ENCODE results near the gene NPSR1.

Gene NPSR1

GRCh38 chr7:34723338-34723737, 65.3 kb downstream of the NPSR1 start:
- DNase-seq (ENCODE audit: low read depth): no peak

GRCh38 chr7:34723866-34724490, 66.0 kb downstream of the NPSR1 start:
- no peak for DNase-seq (ENCODE audit: low read depth)

GRCh38 chr7:34726221-34726620, 68.2 kb downstream of the NPSR1 start:
- no peak for DNase-seq (ENCODE audit: low read depth)

GRCh38 chr7:34727464-34727995, 69.5 kb downstream of the NPSR1 start:
- DNase-seq (ENCODE audit: low read depth): no peak

- DNase-seq (ENCODE audit: low read depth): no peak
Observed at GRCh38 chr7:34728156-34728555, 70.1 kb downstream of the NPSR1 start.

- DNase-seq (ENCODE audit: low read depth): no peak
Observed at GRCh38 chr7:34734771-34735170, 76.8 kb downstream of the NPSR1 start.

GRCh38 chr7:34735526-34735925, 77.5 kb downstream of the NPSR1 start:
- DNase-seq (ENCODE audit: low read depth): no peak

GRCh38 chr7:34739651-34740300, 81.8 kb downstream of the NPSR1 start:
- DNase-seq (ENCODE audit: low read depth): no peak

GRCh38 chr7:34740840-34741239, 82.8 kb downstream of the NPSR1 start:
- DNase-seq (ENCODE audit: low read depth): no peak

- DNase-seq (ENCODE audit: low read depth): no peak
Observed at GRCh38 chr7:34747176-34747781, 89.3 kb downstream of the NPSR1 start.

- DNase-seq (ENCODE audit: low read depth): peak; percentile 72
Observed at GRCh38 chr7:34747867-34748727, 90.1 kb downstream of the NPSR1 start.

GRCh38 chr7:34748728-34749089, 90.7 kb downstream of the NPSR1 start:
- no peak for DNase-seq (ENCODE audit: low read depth)

GRCh38 chr7:34749446-34749845, 91.4 kb downstream of the NPSR1 start:
- no peak for DNase-seq (ENCODE audit: low read depth)

GRCh38 chr7:34750209-34750608, 92.2 kb downstream of the NPSR1 start:
- no peak for DNase-seq (ENCODE audit: low read depth)

GRCh38 chr7:34750636-34751035, 92.6 kb downstream of the NPSR1 start:
- DNase-seq (ENCODE audit: low read depth): no peak

GRCh38 chr7:34751725-34752643, 94.0 kb downstream of the NPSR1 start:
- no peak for DNase-seq (ENCODE audit: low read depth)

- no peak for DNase-seq (ENCODE audit: low read depth)
Observed at GRCh38 chr7:34752929-34753328, 94.9 kb downstream of the NPSR1 start.

- DNase-seq (ENCODE audit: low read depth): peak; percentile 13
Observed at GRCh38 chr7:34755008-34755407, 97.0 kb downstream of the NPSR1 start.

- no peak for DNase-seq (ENCODE audit: low read depth)
Observed at GRCh38 chr7:34756025-34756437, 98.0 kb downstream of the NPSR1 start.

GRCh38 chr7:34756691-34757090, 98.7 kb downstream of the NPSR1 start:
- DNase-seq (ENCODE audit: low read depth): no peak

GRCh38 chr7:34757570-34758110, 99.6 kb downstream of the NPSR1 start:
- no peak for DNase-seq (ENCODE audit: low read depth)
